ENCODE results near the gene MSMB. TPM values are rescaled to one million over a fixed set of nuclear protein-coding genes. Genes with fewer than 3 reads are reported as not detected.

Gene MSMB
- total RNA-seq, 1 experiment from 2014 or later, result 2.4 TPM

GRCh38 chr10:46030091-46030937 is 15.8 kb downstream of the MSMB start, which contains the start of gene NCOA4:
Gene NCOA4 (minus strand): TSS chr10:46030623. CDS start chr10:46016680, 13,943 bp downstream.
- CTCF ChIA-PET, result interaction anchor here (0.6 kb wide), 1 partner anchor 579 kb away, joined by 4 read pairs; no protein-coding TSS in a partner anchor
- no TSS peak for BruUV-seq (replicated peaks)
- peak; percentile 95 for DNase-seq
- Mint-ChIP-seq H3K27me3 (ENCODE audit: unreplicated experiment) (no peaks in the 10 kb centered on the region), H3K4me3 (ENCODE audit: low read depth, unreplicated experiment) (peak within 1 kb of the TSS; percentile 89), H3K9me3 (ENCODE audit: low read depth, unreplicated experiment) (no peaks in the 10 kb centered on the region), H3K4me1 (ENCODE audit: low read depth, unreplicated experiment) (peaks cover 35% of the 10 kb centered on the region), H3K36me3 (ENCODE audit: insufficient read depth, unreplicated experiment) (peaks cover 30% of the 10 kb centered on the region), H3K27ac (ENCODE audit: unreplicated experiment) (peak within 1 kb of the TSS; percentile 83)
- intact Hi-C loops (cut with micrococcal nuclease; ENCODE audit: unreplicated experiment), result no loop called here
- peak; percentile 70 for TF ChIP-seq CTCF (IDR thresholded peaks at IDR 0.05; ENCODE audit: unreplicated experiment)

- TSS peak; percentile 67 for BruUV-seq (replicated peaks)
- Mint-ChIP-seq H3K9me3 (ENCODE audit: low read depth, unreplicated experiment) (no peaks in the 10 kb centered on the region), H3K27me3 (ENCODE audit: unreplicated experiment) (no peaks in the 10 kb centered on the region), H3K4me3 (ENCODE audit: low read depth, unreplicated experiment) (peak overlapping the region; percentile 89), H3K4me1 (ENCODE audit: low read depth, unreplicated experiment) (peaks cover 42% of the 10 kb centered on the region), H3K27ac (ENCODE audit: unreplicated experiment) (peak overlapping the region; percentile 83), H3K36me3 (ENCODE audit: insufficient read depth, unreplicated experiment) (peaks cover 30% of the 10 kb centered on the region)
- no peak for TF ChIP-seq CTCF (IDR thresholded peaks at IDR 0.05; ENCODE audit: unreplicated experiment)
- CTCF ChIA-PET, result interaction anchor here (0.6 to 1.4 kb wide), 3 partner anchors 47 to 579 kb away, joined by 4 to 5 read pairs (median 4); no protein-coding TSS in a partner anchor
- no peak for DNase-seq
- intact Hi-C loops (cut with micrococcal nuclease; ENCODE audit: unreplicated experiment), result no loop called here
Measured at GRCh38 chr10:46029461-46030030, 16.5 kb downstream of the MSMB start.

- H3K36me3 Mint-ChIP-seq (ENCODE audit: insufficient read depth, unreplicated experiment), result peaks cover 30% of the 10 kb centered on the region
- intact Hi-C loops (cut with micrococcal nuclease; ENCODE audit: unreplicated experiment), result loop anchor here (1.0 kb wide), 1 partner anchor 45 kb away; no protein-coding TSS in a partner anchor
- H3K27me3 Mint-ChIP-seq (ENCODE audit: unreplicated experiment), result no peaks in the 10 kb centered on the region
- H3K9me3 Mint-ChIP-seq (ENCODE audit: low read depth, unreplicated experiment), result no peaks in the 10 kb centered on the region
- peaks cover 50% of the 10 kb centered on the region for H3K4me1 Mint-ChIP-seq (ENCODE audit: low read depth, unreplicated experiment)
- BruUV-seq (replicated peaks), result no TSS peak
- DNase-seq, result peak; percentile 58
- peak overlapping the region; percentile 89 for H3K4me3 Mint-ChIP-seq (ENCODE audit: low read depth, unreplicated experiment)
- H3K27ac Mint-ChIP-seq (ENCODE audit: unreplicated experiment), result peak overlapping the region; percentile 83
- TF ChIP-seq CTCF (IDR thresholded peaks at IDR 0.05; ENCODE audit: unreplicated experiment), result no peak
- CTCF ChIA-PET, result interaction anchor here (0.5 to 1.4 kb wide), 6 partner anchors 9 to 564 kb away, joined by 3 to 5 read pairs (median 4); no protein-coding TSS in a partner anchor
Measured at GRCh38 chr10:46028584-46029460, 17.2 kb downstream of the MSMB start.

- no peaks in the 10 kb centered on the region for H3K27me3 Mint-ChIP-seq (ENCODE audit: unreplicated experiment)
- no peak for TF ChIP-seq CTCF (IDR thresholded peaks at IDR 0.05; ENCODE audit: unreplicated experiment)
- H3K27ac Mint-ChIP-seq (ENCODE audit: unreplicated experiment), result no peak overlapping the region
- BruUV-seq (replicated peaks), result no TSS peak
- intact Hi-C loops (cut with micrococcal nuclease; ENCODE audit: unreplicated experiment), result no loop called here
- DNase-seq, result no peak
- peaks cover 71% of the 10 kb centered on the region for H3K4me1 Mint-ChIP-seq (ENCODE audit: low read depth, unreplicated experiment)
- H3K9me3 Mint-ChIP-seq (ENCODE audit: low read depth, unreplicated experiment), result no peaks in the 10 kb centered on the region
- H3K4me3 Mint-ChIP-seq (ENCODE audit: low read depth, unreplicated experiment), result no peak overlapping the region
- H3K36me3 Mint-ChIP-seq (ENCODE audit: insufficient read depth, unreplicated experiment), result peaks cover 48% of the 10 kb centered on the region
- CTCF ChIA-PET, result no interaction called here
Measured at GRCh38 chr10:46026106-46026505, 20.0 kb downstream of the MSMB start.

Measured in Calu3 (cell line).